Amniotic epithelial cell (primary cell): Measurements from ENCODE around the gene CTNNA2.
A peak's percentile ranks its signal among the peaks of the same experiment; 100 is the strongest.

Experiments
- DNase-seq: peaks from one replicate; pipeline ENCODE4 v3.0.0-alpha.2; 2010; ENCODE audit warnings: low read depth

The CTNNA2 gene

DNA sequence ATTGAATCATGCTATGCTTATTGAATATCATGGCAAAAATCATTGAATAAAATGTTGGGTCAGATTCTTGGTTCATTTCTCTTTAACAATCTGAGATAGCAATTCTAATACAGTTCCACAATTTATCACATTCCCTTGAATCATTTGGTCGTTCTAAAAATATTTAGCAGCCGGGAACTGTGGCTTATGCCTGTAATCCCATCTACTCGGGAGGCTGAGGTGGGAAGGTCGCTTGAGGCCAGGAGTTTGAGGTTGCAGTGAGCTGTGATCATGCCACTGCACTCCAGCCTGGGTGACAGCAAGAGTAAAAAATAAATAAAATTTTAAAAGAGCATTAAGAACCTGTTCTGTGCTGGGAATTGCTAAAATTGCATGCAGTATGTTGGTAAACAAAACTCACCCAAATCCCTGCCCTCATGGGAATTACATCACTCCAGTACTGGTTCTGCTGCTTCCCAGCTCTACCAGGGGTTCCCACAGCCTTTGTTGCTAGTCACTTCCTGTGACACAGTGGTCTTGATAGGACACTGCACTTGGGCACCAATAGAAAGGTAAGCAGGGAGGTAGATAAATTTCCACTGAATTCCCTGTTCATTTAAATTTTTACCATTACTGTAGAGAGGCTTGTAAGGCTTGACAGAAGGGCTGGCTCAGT, 200.4 kb downstream of the CTNNA2 start:
- DNase-seq: no peak

DNA sequence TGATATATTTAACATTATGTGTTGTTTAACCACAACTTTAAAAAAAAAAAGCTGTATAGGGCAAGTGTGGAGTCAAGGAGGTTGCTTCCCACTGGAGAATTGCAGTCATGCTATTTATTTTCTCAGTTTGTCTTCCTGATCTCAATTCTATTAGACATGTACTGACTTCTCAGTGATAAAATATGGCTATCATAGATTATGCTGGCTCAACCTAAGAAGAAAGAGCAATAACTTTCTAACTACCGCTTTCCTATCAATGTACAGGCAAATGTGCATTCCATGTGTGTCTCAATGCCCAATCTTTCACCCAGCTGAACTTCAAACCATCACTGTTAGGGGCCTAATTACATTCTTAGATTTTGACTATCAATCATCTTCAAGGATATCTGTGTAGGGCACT, 201.4 kb downstream of the CTNNA2 start:
- no peak for DNase-seq

DNA sequence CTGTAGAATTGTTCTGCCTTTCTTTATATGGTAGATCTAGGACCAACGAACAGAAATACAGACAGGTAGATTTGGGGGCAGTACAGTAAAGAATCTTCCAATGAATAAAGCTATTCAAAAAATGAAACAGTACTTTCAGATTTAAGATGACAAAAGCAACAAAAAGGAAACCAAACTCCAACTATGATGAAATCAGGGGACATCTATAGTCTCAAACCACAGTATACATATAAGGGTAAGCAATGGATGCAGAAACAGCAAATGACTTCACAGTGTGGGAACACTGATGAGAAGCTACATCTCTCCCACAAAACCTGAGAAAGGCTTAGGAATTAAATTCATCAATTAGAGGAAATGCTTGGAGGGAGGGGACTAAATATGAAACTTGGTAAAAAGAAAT, 202.5 kb downstream of the CTNNA2 start:
- DNase-seq: no peak

DNA sequence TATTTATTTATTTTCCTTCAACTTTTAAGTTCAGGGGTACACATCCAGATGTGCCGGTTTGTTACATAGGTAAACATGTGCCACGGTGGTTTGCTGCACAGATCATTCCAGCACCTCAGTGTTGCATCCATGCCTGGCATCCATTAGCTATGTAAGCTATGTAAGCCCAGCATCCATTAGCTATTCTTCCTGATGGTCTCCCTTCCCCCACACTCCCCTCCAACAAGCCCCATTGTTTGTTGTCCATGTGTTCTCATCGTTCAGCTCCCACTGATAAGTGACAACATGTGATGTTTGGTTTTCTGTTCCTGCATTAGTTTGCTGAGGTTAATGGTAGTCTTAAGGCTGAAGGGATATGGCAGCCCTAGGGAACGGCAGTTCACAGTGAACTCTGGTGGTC, 203.4 kb downstream of the CTNNA2 start:
- no peak for DNase-seq

DNA sequence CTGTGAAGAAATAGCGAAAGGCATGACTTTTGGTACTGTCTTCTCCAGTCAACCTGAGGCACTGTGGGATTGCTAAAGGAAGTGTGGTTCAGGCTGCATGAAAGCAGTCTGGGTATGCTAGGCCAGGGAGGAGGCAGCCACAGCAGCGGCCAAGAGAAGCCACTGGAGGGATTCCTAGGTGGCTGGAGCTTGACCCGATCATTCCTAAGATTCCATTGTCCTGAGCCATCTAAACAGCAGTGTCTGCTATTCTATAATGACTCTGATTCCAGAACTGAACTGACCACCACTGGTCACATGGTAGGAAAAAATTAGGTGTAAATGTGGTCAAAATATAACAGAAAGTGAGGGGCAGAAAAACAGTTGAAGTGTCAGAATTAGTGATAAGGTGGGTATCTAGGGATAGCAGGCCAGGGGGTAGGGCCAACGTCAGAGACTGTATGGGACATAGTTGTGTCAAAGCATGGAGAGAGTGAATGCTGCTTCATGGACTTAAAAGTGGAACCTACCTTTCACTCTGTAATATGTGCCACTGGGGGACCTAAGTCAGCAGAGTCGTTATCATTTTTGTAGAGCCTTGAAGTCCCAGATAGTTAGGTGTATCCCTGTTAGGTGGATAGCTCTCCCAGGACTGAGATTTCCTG, 204.6 kb downstream of the CTNNA2 start:
- peak; percentile 82 for DNase-seq

DNA sequence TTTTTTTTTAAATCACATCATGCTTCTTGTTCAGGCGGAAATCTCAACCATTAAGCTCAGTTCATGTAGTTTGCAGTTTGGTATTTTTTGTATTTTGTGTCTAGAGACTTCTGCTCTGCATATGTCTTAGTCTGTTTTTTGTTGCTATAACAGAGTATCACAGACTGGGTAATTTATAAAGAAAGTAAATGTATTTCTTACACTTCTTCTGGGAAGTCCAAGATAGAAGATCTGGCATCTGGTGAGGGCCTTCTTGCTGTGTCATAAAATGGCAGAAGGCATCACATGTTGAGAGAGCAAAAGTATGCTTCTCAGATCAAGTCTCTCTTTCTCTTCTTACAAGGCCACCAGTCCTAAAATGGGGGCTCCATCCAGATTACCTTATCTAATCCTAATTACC, 208.2 kb downstream of the CTNNA2 start:
- DNase-seq: no peak

DNA sequence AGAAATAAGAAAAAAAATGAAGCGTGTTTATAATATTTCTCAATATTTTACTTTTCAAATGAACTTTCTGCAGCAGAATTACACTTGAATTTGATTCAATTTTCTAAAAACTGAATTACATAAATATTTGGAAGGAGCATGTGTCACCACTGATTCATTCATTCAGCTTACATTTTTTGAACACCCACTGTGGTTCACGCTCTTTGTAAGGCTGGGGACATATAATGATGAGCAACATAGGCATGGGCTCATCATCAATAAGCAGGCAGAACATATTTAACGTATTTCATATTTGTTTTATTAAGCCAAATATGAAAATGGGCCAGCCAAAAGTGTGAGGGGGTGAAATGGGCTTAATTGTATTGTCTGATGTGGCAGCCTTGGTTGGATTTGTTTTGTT, 209.1 kb downstream of the CTNNA2 start:
- no peak for DNase-seq

DNA sequence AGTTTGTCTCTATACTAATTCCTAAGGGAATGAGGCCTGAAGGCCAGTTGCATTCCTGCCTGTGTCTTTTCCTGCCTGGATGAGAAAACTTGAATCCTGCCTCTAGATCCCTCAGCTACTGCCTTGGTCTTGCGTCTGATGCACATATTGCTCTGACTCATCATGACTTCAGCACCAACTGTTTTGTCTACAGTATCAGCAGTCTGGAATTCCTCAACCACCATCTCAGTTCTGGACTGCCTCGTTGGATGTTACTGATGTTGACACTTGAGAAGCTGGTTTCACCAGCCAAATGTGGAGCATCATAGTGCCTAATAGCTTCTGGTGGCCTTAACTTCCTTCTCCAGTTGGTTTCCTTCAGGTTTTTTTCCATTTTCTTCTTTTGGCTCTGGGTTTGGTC, 211.0 kb downstream of the CTNNA2 start:
- DNase-seq: peak; percentile 92

DNA sequence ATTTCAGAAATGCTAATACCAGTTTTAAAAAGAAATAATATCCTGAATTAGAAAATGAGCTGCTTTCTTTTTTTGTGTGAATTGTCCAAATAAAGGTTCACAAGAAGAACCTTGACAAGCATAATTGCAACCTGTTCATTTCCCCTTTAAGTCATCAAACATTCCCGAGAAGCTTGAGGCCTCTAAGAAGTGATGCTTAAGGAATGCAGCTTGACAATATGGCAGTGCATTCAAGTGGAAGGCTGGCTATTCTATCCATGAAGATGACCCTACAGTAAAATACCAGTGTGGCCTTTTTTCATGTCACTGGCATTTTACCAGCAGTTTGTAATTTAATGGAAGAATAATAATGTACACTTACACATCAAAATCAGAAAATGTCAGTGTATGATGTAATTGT, 216.7 kb downstream of the CTNNA2 start:
- DNase-seq: no peak

DNA sequence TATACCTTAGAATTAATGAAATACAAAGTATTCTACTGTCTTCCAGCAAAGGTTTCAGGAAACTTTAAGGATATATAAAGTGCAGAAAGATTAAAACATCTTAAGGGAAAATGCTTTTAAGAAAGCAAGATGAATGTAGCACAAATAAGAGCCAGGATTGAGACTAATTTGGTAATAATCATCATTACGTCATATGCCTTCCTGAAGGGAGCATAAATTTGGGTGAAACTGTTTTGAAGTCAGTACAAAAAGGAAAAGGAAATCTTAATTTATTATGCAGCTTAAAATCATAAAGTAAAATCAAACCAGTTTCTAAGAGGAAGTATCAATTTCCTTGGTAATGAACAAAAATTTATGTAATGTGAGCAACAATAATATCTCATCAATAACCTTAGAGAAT, 221.7 kb downstream of the CTNNA2 start:
- DNase-seq: no peak

DNA sequence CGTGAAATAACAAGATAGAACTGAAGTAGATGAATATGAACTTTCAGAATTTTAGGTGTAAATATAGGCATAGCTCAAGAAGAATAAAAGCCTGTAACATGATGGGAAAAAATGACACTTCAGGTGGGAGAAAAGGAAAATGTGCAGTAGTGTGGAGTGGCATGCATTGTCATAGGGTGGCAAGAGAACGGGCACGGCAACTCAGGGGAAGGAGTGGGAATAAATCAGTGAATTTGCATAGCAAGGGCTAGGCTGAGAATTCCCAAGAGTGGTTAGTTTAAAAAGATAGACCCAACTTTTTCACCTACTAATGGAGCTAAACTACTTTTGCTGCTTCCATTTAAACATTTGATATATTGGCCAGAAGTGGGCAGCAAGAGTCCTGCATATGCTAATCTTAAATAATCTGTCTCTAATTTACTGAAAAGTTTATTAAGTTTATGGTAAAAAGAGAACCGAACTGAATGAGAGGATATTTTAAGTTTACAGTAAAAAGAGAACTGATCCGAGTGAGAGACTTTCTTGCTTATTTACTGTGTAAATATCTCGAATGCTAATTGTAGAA, 228.1 kb downstream of the CTNNA2 start:
- no peak for DNase-seq

DNA sequence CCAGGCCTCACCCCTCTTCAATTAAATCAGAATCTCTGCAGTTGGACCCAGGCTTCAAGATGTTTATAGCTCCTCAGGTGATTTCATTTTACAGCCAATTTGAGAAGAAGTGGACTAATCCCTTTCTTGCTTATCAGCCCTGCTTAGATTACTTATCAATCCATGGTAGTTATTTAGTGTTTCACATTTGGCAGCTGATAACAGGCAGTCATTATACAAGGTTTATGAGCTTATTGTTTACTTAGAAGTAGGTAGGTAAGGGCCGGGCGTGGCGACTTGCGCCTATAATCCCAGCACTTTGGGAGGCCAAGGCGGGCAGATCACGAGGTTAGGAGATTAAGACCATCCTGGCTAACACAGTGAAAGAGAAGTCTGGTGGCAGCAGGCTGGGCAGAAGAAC, 237.5 kb downstream of the CTNNA2 start:
- no peak for DNase-seq

DNA sequence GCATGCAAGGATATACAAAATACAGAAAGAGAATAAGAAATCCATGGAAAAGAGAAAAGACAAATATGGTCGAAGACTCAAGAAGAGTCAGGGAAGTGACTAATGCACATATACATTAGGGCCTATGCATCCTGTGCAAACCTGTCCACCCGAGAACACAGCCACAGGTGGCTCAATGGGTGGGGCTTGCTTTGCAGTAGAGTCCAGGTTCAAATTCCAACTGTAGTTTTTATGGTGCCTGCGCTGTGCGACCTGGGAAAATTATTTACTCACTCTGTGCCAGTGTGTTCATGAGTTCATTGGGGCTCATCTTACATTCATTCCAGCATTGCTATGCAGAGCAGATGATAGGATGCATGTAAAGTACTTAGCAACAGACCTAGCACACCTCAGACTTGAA, 244.7 kb downstream of the CTNNA2 start:
- no peak for DNase-seq

DNA sequence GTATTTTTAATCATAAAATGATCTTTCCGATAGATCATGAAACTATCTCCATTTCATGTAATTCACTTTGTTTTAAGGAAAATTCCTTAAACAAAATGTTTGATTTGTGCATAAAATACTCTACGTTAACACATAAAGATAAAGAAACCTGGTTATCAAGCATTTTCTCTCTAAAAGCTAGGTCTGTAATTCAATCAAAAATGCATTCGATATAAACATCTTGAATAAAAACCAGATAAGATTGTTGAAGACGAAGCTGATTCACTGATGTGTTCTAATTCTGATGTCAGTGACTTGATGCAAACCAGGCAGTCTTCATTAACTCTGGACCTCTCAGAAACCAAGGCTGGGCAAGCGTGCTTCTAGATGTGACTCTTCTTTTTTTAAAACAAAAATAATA, 245.2 kb downstream of the CTNNA2 start:
- DNase-seq: no peak

DNA sequence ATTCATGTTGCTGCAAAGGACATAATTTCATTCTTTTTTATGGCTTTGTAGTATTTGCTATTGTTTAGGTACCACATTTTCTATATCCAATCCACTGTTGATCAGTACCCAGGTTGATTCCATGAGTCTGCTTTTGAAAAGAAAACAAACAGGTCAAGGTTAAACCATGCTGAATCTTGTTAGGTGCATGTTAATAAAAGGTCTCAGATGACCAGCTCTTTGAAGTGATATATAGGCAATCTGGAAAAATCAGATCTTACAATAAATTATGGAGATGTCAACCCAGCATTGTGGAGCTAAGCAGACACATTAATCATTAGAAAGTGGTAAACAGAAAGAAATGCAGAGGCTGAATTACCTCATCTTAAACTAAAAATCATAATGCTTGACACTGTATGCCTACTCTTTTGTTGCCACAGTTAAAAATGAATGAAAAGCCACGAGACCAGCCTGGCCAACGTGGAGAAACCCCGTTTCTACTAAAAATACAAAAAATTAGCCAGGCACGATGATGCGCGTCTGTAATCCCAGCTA, 246.0 kb downstream of the CTNNA2 start:
- DNase-seq: no peak

DNA sequence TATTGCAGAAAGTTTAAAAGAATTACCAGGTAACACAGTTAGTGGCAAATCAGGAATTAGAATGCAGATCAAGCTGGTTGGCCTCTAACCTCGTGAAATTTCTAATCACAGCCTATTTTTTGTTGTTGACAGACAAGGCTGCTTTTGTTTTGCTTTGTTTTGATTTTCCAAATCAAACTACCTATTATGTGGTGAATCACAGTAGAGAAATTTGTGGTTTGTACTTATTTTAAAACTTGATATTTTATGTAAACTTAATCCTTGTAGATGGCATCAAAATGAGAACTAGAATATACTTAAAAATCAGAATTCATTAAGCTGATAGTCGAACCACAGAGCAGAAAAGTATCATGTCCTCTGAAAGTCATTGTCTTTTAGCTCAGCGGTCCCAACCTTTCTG, 258.1 kb downstream of the CTNNA2 start:
- no peak for DNase-seq

DNA sequence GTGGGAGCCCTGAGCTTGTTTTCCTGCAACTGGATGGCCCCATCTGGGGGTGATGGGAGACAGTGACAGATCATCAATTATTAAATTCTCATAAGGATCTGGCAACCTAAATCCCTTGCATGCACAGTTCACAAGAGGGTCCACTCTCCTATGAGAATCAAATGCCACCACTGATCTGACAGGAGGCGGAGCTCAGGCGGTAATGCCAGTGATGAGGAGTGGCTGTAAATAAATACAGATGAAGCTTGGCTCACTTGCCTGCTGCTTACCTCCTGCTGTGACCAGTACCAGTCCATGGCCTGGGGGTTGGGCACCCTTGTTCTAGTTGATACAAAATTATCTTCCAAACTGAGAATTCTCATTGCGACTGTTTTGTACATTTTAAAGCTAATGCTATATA, 258.6 kb downstream of the CTNNA2 start:
- DNase-seq: no peak

DNA sequence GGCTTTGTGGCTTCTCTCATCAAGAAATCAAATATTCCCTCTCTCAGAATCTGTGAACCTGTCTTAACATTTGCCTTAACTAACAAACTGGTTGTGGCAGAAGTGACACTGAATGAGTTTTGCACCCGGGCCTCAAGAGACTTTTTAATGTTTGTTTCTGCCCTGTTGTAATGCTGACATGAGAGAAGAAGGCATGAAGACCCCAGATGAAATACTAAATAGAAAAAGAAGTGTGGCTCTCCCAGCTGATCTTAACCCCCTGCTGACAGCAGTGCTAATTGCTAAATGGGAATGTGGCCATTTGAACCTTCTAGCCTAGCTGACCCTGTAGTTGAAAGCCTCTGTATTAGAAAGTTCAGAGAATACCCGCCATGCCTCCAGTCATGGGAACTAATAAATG, 261.2 kb downstream of the CTNNA2 start:
- no peak for DNase-seq

DNA sequence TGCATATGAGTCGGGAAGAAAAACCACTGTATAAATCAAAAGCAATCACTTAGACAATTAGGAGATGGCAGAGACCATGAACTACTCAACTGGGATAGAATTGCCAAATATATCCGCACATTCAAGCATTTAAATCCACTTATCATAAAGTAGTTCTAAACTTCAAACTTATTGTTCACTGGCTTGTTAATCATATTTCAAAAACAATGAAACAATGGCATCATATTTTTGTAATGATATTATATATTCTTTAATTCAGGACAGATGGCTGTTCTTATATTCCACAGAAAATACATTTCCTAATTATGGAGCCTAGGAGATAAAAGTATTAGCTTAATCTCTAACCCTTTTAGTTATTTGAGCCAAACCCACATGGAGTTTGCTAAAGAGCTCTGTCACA, 263.6 kb downstream of the CTNNA2 start:
- no peak for DNase-seq

DNA sequence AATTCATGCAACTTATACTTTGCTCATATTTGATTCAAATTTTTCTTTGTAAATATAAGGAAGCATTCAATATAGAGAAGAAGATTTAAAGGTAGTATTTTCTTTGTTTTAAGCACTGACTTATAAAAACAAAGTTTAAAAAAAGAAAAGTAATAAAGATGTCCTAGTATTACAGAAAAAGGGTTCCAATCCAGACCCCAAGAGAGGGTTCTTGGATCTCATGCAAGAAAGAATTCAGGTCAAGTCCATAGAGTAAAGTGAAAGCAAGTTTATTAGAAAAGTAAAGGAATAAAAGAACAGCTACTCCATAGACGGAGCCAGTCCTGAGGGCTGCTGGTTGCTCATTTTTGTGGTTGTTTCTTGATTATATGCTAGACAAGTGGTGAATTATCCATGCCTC, 267.9 kb downstream of the CTNNA2 start:
- DNase-seq: no peak

DNA sequence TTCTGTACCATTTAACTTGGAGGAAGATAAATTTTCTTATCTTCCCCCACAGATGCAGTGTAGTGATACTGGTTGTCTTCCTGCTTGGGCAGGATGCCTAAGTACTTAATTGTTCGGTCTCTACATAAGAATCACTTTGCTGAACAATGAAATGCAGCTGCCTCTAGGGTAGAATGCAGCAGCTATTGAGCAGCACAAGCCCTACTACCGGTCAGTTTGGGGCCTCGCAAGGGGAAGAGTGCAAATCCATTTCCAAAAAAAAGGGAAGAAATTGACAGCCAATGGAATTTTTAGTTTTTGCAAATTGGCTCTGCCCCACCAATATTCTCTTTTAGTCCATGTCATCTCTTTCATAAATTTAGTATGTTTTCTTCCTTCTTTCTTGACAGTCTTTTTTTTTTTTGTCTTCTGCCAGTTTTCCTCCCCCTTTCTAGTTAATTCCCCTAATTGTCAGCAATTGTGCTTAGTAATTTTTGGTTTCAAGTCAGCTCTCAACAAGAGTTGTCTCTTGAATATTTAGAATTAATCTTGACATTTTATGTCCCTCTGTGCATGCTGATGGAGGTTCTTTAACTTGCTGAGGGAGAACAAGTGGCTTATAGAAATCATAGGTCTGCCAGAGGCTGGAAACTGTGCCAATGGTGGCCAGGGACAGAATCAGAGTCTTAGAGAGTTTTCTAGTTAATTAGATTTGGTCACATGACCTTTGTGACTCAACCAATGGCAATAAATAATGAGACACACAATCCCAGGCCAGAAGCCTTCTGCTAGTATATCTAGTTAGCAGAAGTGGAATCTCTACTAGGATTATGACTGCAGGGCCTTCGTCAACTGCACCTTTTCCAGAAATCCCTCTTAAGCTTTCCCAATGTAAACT, 270.0 kb downstream of the CTNNA2 start:
- DNase-seq: no peak

DNA sequence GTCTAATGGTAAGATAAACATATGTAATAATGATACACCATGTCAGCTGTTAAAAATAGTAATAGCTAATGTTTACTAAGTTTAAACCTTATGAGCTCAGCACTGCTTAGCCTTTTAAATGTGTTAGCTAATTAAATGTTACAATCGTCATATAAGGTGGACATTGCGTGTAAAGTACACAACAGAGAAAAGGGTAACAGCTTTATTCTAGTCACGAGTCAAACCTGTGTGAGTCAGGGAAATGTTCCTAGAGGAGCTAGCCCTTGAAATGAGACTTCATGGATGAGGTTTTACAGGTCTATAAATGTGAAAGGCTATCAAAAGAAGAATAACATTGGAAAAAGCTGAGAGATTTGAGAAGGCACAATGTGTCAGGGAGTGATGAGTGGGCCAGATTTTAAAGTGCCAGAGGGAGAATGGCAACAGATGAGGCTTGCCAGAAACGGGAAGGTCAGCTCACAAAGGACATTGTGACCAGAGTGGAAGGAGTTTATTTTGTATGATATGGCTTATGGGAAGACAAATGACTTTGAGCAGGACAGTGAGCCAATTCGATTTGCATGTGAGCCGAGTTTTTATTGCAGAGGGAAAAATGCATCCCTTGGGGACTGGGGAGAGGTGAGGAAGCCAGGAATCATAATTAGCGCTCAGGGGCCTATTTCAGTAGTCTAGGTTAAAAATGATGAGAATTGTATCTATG, 276.3 kb downstream of the CTNNA2 start:
- no peak for DNase-seq
